GM23248 (cell line): ENCODE results near the gene ADAMTS6.

Experiments used
- EZH2 ChIP-seq: fragments of 200-600 bp; sonication (generic); IDR thresholded peaks from 2 replicates; pipeline ENCODE4 v1.6.1; 2018; ENCODE audit warnings: antibody characterized with exemption, mild to moderate bottlenecking; ENCODE audit not compliant: insufficient read depth, poor library complexity, severe bottlenecking
- EZH2phosphoT487 ChIP-seq: fragments of 200-600 bp; sonication (generic); IDR thresholded peaks from 2 replicates; pipeline ENCODE4 v1.6.1; 2018; ENCODE audit warnings: antibody characterized with exemption, moderate library complexity, mild to moderate bottlenecking, low read depth; ENCODE audit not compliant: insufficient read depth

DNA sequence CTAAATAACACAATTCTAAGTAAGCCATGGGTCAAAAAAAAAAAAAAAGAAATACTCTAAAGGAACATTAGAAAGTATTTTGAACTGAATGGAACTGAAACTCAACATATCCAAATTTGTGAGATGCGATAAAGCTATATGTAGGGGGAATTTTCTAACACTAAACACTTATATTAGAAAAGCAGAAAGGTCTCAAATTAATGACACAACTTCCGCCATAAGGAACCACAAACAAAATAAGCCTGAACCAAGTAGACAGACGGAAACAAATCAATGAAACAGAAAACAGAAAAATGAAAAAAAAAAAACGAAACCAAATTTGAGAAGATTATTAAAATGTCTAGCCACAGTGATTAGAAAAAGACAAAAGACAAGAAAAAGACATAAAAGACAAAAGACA is 39.9 kb downstream of the ADAMTS6 start:
- TF ChIP-seq EZH2 = no peak
- no peak for TF ChIP-seq EZH2phosphoT487
